ENCODE results near the gene NUDT4B. TPM values are rescaled to one million over a fixed set of nuclear protein-coding genes. Genes with fewer than 3 reads are reported as not detected.
"Not testable (repeated sequence)": the region's sequence is repeated elsewhere in the genome, so short reads cannot be mapped to it uniquely, and the experiment has no call there.

Gene NUDT4B
- total RNA-seq (10 to 100 TPM in 1 of 2 donors, 1 to 10 TPM in 1; 5.5 to 21.0 TPM), polyA plus RNA-seq (1 to 10 TPM in 1 of 2 donors, under 1 TPM in 1; 0.25 to 2.2 TPM)

- no CpG with 5 or more reads among the region's 68 CpGs for WGBS
- not testable (repeated sequence) for H3K4me3 ChIP-seq (ENCODE audit: low read depth in 1 of 3, low read length in 3 of 3); H3K27ac ChIP-seq (ENCODE audit: low read depth in 1 of 2, low read length in 2 of 2); H3K36me3 ChIP-seq (ENCODE audit: control insufficient read depth in 4 of 4, insufficient read depth in 3 of 4, low read depth in 1 of 4, low read length in 3 of 4); H3K27me3 ChIP-seq (ENCODE audit: control insufficient read depth in 4 of 4, insufficient read depth in 4 of 4, low read length in 3 of 4); H3K4me1 ChIP-seq (ENCODE audit: control insufficient read depth in 4 of 4, insufficient read depth in 4 of 4, low read length in 3 of 4); H3K9ac ChIP-seq (ENCODE audit: low read depth in 1 of 2, low read length in 2 of 2); H3K9me3 ChIP-seq (ENCODE audit: control insufficient read depth in 4 of 4, low read length in 3 of 4); DNase-seq (ENCODE audit: low spot score)
Measured at GRCh38 chr1:148748563-148749334, at the start of gene NUDT4B. Gene NUDT4B (plus strand): TSS chr1:148748774. CDS start chr1:148748953, 179 bp downstream.

GRCh38 chr1:148699357-148699756 is 49.2 kb upstream of the NUDT4B start:
- not testable (repeated sequence) for H3K4me3 ChIP-seq (ENCODE audit: low read depth in 1 of 3, low read length in 3 of 3); H3K27me3 ChIP-seq (ENCODE audit: control insufficient read depth in 4 of 4, insufficient read depth in 4 of 4, low read length in 3 of 4); H3K9me3 ChIP-seq (ENCODE audit: control insufficient read depth in 4 of 4, low read length in 3 of 4); H3K4me1 ChIP-seq (ENCODE audit: control insufficient read depth in 4 of 4, insufficient read depth in 4 of 4, low read length in 3 of 4); DNase-seq (ENCODE audit: low spot score); H3K9ac ChIP-seq (ENCODE audit: low read depth in 1 of 2, low read length in 2 of 2); H3K36me3 ChIP-seq (ENCODE audit: control insufficient read depth in 4 of 4, insufficient read depth in 3 of 4, low read depth in 1 of 4, low read length in 3 of 4); H3K27ac ChIP-seq (ENCODE audit: low read depth in 1 of 2, low read length in 2 of 2)
- WGBS = no CpG with 5 or more reads among the region's 5 CpGs

GRCh38 chr1:148702242-148702641 is 46.3 kb upstream of the NUDT4B start:
- not testable (repeated sequence) for H3K9ac ChIP-seq (ENCODE audit: low read depth in 1 of 2, low read length in 2 of 2); H3K4me3 ChIP-seq (ENCODE audit: low read depth in 1 of 3, low read length in 3 of 3); H3K9me3 ChIP-seq (ENCODE audit: control insufficient read depth in 4 of 4, low read length in 3 of 4); DNase-seq (ENCODE audit: low spot score); H3K27me3 ChIP-seq (ENCODE audit: control insufficient read depth in 4 of 4, insufficient read depth in 4 of 4, low read length in 3 of 4); H3K4me1 ChIP-seq (ENCODE audit: control insufficient read depth in 4 of 4, insufficient read depth in 4 of 4, low read length in 3 of 4); H3K36me3 ChIP-seq (ENCODE audit: control insufficient read depth in 4 of 4, insufficient read depth in 3 of 4, low read depth in 1 of 4, low read length in 3 of 4); H3K27ac ChIP-seq (ENCODE audit: low read depth in 1 of 2, low read length in 2 of 2)
- no CpG with 5 or more reads among the region's 1 CpG for WGBS

GRCh38 chr1:148703973-148704591 is 44.5 kb upstream of the NUDT4B start:
- not testable (repeated sequence) for H3K27me3 ChIP-seq (ENCODE audit: control insufficient read depth in 4 of 4, insufficient read depth in 4 of 4, low read length in 3 of 4); H3K4me1 ChIP-seq (ENCODE audit: control insufficient read depth in 4 of 4, insufficient read depth in 4 of 4, low read length in 3 of 4)
- no CpG with 5 or more reads among the region's 5 CpGs for WGBS

GRCh38 chr1:148705316-148705948 is 43.1 kb upstream of the NUDT4B start:
- H3K4me3 ChIP-seq (ENCODE audit: low read depth in 1 of 3, low read length in 3 of 3); H3K27me3 ChIP-seq (ENCODE audit: control insufficient read depth in 4 of 4, insufficient read depth in 4 of 4, low read length in 3 of 4); H3K27ac ChIP-seq (ENCODE audit: low read depth in 1 of 2, low read length in 2 of 2); DNase-seq (ENCODE audit: low spot score); H3K9ac ChIP-seq (ENCODE audit: low read depth in 1 of 2, low read length in 2 of 2); H3K4me1 ChIP-seq (ENCODE audit: control insufficient read depth in 4 of 4, insufficient read depth in 4 of 4, low read length in 3 of 4); H3K36me3 ChIP-seq (ENCODE audit: control insufficient read depth in 4 of 4, insufficient read depth in 3 of 4, low read depth in 1 of 4, low read length in 3 of 4); H3K9me3 ChIP-seq (ENCODE audit: control insufficient read depth in 4 of 4, low read length in 3 of 4): not testable (repeated sequence)
- WGBS = 83% methylated on average over 1 of the region's 4 CpGs

More at GRCh38 chr1:148703973-148704591, 44.5 kb upstream of the NUDT4B start:
- not testable (repeated sequence) for H3K9ac ChIP-seq (ENCODE audit: low read depth in 1 of 2, low read length in 2 of 2); DNase-seq (ENCODE audit: low spot score); H3K27ac ChIP-seq (ENCODE audit: low read depth in 1 of 2, low read length in 2 of 2); H3K36me3 ChIP-seq (ENCODE audit: control insufficient read depth in 4 of 4, insufficient read depth in 3 of 4, low read depth in 1 of 4, low read length in 3 of 4); H3K9me3 ChIP-seq (ENCODE audit: control insufficient read depth in 4 of 4, low read length in 3 of 4); H3K4me3 ChIP-seq (ENCODE audit: low read depth in 1 of 3, low read length in 3 of 3)

GRCh38 chr1:148708779-148709333 is 39.7 kb upstream of the NUDT4B start:
- not testable (repeated sequence) for H3K27ac ChIP-seq (ENCODE audit: low read depth in 1 of 2, low read length in 2 of 2); H3K9ac ChIP-seq (ENCODE audit: low read depth in 1 of 2, low read length in 2 of 2); DNase-seq (ENCODE audit: low spot score); H3K4me1 ChIP-seq (ENCODE audit: control insufficient read depth in 4 of 4, insufficient read depth in 4 of 4, low read length in 3 of 4); H3K4me3 ChIP-seq (ENCODE audit: low read depth in 1 of 3, low read length in 3 of 3); H3K36me3 ChIP-seq (ENCODE audit: control insufficient read depth in 4 of 4, insufficient read depth in 3 of 4, low read depth in 1 of 4, low read length in 3 of 4); H3K27me3 ChIP-seq (ENCODE audit: control insufficient read depth in 4 of 4, insufficient read depth in 4 of 4, low read length in 3 of 4); H3K9me3 ChIP-seq (ENCODE audit: control insufficient read depth in 4 of 4, low read length in 3 of 4)
- no CpG with 5 or more reads among the region's 1 CpG for WGBS

- H3K9ac ChIP-seq (ENCODE audit: low read depth in 1 of 2, low read length in 2 of 2); DNase-seq (ENCODE audit: low spot score); H3K36me3 ChIP-seq (ENCODE audit: control insufficient read depth in 4 of 4, insufficient read depth in 3 of 4, low read depth in 1 of 4, low read length in 3 of 4); H3K27me3 ChIP-seq (ENCODE audit: control insufficient read depth in 4 of 4, insufficient read depth in 4 of 4, low read length in 3 of 4); H3K4me1 ChIP-seq (ENCODE audit: control insufficient read depth in 4 of 4, insufficient read depth in 4 of 4, low read length in 3 of 4); H3K4me3 ChIP-seq (ENCODE audit: low read depth in 1 of 3, low read length in 3 of 3); H3K9me3 ChIP-seq (ENCODE audit: control insufficient read depth in 4 of 4, low read length in 3 of 4); H3K27ac ChIP-seq (ENCODE audit: low read depth in 1 of 2, low read length in 2 of 2): not testable (repeated sequence)
- no CpG with 5 or more reads among the region's 8 CpGs for WGBS
Measured at GRCh38 chr1:148710772-148711523, 37.6 kb upstream of the NUDT4B start.

All from liver (tissue), 9 donors.